GM12891 (cell line): ENCODE data around the gene HYAL3.

ENCODE experiments used
- POLR2A ChIP-seq: IDR thresholded peaks from 2 replicates; pipeline ENCODE4 v1.6.1; 2011; ENCODE audit warnings: low read depth, low read length, control low read depth
- POLR2AphosphoS5 ChIP-seq: IDR thresholded peaks from 2 replicates; pipeline ENCODE4 v1.6.1; 2011; ENCODE audit warnings: low read depth, low read length, control low read depth
- TAF1 ChIP-seq: IDR thresholded peaks from 2 replicates; pipeline ENCODE4 v1.6.1; 2011; ENCODE audit warnings: low read depth, low read length, control low read depth

GRCh38 chr3:50268703-50269451 is 30.3 kb downstream of the HYAL3 start, which contains the start of gene SEMA3B:
- no peak for TF ChIP-seq POLR2AphosphoS5
- TF ChIP-seq POLR2A = no peak
- no peak for TF ChIP-seq TAF1
